NCI-H2171 treated with DMSO at 0.1 percent for 48 hours (cell line): ENCODE results near the gene WDR76.
"Not testable (repeated sequence)": the region's sequence is repeated elsewhere in the genome, so short reads cannot be mapped to it uniquely, and the experiment has no call there.

Source experiments
- DNase-seq: peaks from one replicate; lab custom pipeline; 2025; lab: John Stamatoyannopoulos, UW

WDR76 gene

DNA sequence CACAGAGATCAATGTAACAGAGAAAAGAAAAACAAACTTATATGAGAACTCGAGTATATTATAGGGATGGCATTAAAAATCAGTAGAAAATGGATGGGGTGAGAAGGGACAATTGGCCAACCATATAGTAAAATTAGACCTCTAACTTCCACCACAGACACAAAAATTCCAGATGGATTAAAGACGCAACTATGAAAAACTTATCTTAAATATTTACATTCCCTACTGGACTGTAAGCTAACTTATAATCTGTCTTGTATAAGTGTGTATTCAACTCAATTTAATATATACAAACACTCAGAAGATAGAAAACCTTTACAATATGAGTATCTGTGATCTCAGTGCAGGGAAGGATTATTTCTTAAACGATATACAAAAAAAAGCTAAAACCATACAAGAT is 5.3 kb upstream of the WDR76 start:
- no peak for DNase-seq

DNA sequence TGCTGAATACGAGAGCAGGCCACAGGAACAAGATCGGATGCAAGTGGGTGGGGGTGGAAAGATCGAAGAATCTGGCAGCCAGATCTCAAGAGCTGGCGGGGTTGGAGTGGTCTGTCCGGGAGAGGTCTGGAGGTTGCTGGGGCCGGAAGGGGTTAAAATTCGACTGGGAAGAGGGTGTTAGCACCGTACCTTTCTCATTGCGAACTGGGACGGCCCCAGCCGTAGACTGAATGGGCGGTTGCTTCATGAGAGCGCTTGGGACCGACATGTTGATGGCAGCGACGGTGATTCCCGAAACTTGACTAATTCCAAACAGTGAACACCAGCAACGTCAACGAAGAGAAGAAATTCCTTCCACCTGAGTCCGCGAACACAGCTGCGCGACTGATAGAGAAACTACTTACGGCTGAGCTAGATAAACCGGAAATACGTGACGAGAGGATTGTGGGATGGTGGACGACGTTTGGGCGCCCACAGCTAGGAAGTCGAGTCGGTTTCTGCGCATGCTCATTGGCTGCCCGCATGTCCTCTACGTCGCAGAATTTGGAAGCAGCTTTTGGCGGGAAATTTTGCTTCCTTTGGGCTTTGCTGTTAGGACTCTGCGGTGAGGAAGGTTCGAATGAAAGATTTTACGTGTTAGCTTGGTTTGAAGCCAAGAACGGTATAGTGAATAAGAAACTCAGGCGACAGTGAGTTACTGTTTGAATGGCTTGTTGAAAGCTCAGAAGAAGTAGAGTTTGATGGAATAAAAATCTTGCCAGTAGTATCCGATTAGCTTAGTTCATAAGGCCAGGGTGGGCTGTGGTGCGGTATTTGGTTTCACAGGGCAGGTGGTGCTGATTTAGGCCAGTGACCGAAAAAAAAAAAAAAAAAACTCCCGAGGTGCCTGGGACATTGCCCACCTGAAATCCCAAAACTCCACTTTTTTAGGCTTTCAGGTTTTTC is 2.2 kb upstream of the WDR76 start, which contains the start of gene MFAP1:
MFAP1 (minus strand) TSS at position 389 of the 945 bp plus-strand sequence; CDS start at position 268, 121 bp downstream.
- DNase-seq, result peak; percentile 99

DNA sequence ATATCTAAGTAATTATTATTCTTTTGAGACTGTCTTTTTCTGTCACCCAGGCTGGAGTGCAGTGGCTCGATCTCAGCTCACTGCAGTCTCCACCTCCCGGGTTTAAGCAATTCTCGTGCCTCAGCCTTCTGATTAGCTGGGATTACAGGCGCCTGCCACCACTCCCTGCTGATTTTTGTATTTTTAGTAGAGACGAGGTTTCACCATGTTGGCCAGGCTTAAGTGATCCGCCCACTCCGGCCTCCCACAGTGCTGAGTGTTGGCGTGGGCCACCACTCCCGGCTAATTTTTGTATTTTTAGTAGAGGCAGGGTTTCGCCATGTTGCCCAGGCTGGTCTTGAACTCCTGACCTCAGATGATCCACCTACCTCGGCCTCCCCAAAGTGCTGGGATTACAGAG is 1.5 kb upstream of the WDR76 start:
- not testable (repeated sequence) for DNase-seq

DNA sequence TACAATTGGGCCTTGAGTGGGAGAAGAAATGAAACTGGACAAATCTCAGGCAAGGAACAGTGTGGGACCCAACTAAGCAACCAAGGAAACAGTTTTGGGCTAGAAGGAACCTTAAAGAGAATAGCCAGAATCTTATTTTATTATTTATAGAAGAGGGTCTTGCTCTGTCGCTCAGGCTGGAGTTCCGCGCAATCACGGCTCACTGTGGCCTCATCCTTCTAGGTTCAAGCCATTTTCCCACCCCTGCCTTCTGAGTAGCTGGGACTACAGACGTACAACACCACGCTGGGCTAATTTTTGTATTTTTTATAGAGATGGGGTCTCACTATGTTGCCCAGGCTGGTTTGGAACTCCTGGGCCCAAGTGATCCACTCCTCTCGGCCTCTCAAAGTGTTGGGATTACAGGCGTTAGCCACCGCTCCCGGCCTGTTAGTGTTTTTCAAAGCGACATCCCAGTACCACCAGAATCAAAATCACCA is 734 bp upstream of the WDR76 start:
- DNase-seq, result no peak

DNA sequence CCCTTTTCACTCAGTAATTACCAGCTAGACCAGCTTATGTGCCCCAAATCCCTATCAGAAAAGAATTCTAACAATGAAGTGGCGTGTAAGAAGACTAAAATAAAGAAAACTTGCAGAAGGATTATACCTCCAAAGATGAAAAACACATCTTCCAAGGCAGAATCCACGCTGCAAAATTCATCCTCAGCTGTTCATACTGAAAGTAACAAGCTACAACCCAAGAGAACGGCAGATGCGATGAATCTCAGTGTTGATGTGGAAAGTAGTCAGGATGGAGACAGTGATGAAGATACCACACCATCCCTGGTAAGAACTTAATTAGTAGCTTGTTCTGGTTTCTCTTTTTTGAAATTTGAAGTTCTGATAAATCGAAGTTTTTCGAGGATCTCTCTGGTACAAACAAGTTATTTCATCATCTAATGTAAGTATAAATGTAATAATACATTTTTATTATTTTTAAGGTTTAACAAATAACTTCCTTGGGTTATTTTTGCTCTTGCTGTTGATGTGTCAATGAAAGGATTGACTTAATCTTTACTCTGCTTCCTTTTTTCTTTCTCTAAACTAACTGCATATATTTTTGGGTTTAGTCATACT is 1.4 kb downstream of the WDR76 start:
- DNase-seq, result no peak

- DNase-seq, result not testable (repeated sequence)
These were observed 3.2 kb downstream of the WDR76 start for GRCh38 chr15:43829951-43830540.

- not testable (repeated sequence) for DNase-seq
These were observed 4.0 kb downstream of the WDR76 start for GRCh38 chr15:43830691-43831275.

GRCh38 chr15:43831519-43832052 is 4.8 kb downstream of the WDR76 start:
- not testable (repeated sequence) for DNase-seq

DNA sequence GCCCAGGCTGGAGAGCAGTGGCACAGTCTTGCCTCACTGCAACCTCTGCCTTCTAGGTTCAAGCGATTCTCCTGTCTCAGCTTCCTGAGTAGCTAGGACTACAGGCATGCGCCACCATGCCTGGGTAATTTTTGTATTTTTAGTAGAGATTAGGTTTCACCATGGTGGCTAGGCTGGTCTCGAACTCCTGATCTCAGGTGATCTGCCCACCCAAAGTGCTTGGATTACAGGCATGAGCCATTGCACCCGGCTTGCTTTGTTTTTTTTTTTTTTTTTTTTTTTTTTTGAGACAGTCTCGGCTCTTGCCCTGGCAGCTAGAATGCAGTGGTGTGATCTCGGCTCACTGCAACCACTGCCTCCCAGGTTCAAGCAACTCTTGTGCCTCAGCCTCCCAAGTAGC is 5.7 kb downstream of the WDR76 start:
- not testable (repeated sequence) for DNase-seq

GRCh38 chr15:43845421-43845820 is 18.6 kb downstream of the WDR76 start:
- no peak for DNase-seq

DNA sequence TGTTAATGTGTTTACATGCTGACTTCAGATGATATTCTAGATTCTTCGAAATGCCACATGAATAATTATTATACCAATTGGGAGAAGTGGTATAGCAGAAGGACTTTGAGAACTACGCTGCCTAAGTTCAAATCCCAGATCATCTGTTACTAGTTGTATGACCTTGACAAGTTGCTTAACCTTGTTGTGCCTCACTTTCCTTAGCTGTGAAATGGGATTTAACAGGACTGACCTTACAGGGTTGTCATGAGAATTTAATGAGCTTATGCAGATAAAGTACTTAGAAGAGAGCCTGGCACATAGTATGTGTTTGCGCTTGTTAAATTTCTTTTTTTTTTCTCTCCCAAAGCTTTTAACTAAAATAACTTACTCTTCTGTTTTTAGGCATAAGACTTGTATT is 24.4 kb downstream of the WDR76 start:
- DNase-seq, result no peak

- no peak for DNase-seq
These were observed 25.8 kb downstream of the WDR76 start for GRCh38 chr15:43852607-43853006.

DNA sequence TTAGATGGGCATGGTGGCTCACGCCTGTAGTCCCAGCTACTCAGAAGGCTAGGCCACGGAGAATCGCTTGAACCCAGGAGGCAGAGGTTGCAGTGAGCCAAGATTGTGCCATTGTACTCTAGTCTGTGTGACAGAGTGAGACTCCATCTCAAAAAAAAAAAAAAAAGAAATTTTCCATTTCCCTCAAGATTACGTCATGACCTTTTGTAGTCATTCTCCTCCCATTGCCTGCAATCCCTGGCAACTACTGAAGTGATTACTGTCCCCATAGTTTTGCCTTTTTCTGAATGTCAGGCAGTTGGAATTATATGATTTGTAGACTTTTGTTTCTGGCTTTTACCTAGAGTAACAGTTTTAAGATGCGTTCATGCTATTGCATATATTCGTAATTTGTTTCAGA is 28.0 kb downstream of the WDR76 start:
- no peak for DNase-seq

- peak; percentile 17 for DNase-seq
These were observed 32.7 kb downstream of the WDR76 start for GRCh38 chr15:43859546-43859945.

GRCh38 chr15:43866636-43867035 is 39.8 kb downstream of the WDR76 start:
- not testable (repeated sequence) for DNase-seq

DNA sequence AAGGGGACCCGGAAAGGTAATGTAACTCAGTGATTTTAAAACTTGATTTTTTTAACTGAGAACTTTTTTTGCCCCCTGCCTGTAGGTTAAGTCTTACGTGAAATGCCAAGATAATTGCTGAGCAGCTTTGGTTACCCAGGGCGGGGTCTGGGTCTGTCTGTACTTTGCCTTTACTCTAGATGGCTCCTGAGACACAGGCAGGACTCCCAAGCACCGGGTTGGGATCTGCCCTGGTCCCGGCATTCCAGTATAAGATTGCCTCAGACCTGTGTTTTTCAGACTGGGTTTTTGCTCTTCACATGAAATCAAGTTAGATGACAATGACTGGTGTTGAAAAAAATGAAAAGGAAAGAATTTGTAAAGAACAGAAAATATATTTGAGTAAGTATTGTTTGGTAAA is 40.3 kb downstream of the WDR76 start:
- DNase-seq, result no peak

DNA sequence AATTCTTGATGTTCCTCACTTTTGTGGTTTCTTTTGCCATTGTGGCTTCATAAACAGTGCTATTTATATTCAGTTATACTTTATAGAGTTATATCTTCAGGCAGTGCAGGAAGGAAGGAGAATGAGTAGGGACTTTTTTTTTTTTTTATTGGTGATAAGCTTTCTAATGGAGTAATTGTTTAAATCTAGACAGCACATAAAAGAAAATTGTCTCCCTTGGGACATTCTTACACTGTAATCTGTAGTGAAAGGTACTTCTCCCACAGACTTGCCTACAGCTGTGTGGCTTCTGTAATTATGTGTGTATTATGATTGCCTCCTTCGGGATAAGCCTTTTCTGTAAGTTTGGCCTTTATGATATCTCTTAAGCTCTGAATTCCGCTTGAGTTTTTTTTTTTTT is 41.6 kb downstream of the WDR76 start:
- no peak for DNase-seq

DNA sequence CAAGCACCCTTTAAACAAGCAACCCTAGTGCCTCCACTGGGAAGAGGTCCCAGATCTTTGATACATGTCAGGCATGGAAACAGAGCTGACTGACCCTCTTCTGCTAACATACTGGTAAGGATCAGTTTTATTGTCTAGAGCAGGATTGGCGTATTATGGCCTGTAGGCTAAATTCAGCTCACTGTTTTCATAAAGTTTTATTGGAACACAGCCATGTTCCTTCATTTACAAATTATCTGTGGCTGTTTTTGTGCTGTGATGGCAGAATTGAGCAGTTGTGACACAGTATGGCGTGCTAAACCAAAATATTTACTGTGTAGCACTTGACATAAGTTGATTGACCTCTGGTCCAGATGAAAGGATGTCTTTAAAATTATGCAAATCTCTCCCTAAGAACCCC is 45.0 kb downstream of the WDR76 start:
- no peak for DNase-seq

DNA sequence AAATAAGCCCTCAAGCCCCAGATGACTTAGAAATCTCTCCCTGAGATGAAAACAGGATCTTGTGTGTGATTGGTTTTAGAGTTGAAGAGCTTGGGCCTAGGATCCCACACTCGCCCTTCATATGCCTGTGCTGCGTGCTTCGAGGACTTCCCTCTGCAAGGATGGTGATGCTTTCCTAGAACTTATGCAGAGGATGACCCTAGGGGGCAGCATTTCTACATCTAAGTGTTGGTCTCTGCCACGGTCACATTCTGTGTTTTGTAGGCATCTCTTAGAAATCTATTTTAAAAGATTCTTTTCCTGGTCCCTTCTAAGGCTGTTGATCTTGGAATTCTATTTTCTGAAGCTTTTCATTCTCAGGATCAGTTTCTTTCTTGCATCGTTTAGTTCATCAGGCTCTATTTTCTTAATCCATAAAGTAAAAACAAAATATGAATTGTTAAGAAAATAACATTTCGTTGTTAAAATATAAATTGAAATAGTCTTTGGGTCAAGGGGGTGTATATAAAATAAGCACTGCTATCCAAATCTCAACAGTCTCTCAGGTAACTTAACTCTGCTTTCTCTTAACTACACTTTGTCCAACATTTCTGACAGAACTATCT is 45.7 kb downstream of the WDR76 start:
- peak; percentile 63 for DNase-seq

DNA sequence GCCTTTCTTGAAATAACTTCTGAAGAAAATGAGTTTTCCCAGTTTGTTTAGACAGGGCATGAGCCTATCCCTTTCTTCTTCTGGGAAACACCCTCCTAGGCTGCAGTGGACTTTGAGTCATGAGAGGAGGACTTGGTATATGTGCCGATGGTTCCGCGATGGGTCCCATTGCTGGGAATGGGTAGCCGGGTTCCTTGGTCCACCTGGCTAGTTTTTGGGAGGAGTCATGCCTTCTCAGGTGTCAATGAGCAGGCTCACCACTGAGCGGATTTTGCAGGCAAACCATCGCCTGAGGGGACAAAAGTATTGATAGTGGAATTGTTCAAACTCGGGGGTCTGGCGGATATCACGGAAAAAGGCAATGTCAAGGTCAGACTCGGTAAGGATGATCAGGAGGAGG is 46.8 kb downstream of the WDR76 start:
- no peak for DNase-seq

DNA sequence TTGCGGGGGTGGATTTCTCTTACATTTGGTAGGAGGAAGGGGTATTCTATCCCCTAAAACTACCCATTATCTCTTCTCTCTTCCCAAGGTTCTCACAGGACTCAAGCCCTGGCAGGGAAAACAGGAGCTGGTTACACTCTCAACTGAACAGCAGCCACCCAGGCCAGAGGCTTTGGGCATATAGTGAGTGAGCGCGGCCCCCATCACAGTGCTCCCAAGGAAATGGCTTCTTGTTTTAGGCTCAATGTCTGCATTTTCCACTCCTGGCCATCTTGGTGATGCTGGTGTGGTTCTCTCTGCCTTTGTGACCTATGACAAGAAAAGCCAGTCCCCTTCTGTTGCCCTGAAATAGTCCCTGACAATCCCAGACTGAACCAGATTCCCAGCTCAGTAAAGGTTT is 50.1 kb downstream of the WDR76 start:
- DNase-seq, result no peak

GRCh38 chr15:43877371-43877770 is 50.6 kb downstream of the WDR76 start:
- DNase-seq, result no peak
